HUDEP-2 (cell line): ENCODE data around the gene DAG1.

Experiments
- DNase-seq, 76 experiments: peaks; one replicate each; lab custom pipeline; 2025; ENCODE audit not compliant: unreplicated experiment in 76 of 76; lab: John Stamatoyannopoulos, UW

Gene DAG1

GRCh38 chr3:49539659-49540560 lies 69.8 kb downstream of the DAG1 start:
- DNase-seq = peak in 75 of 76 experiments; percentile 29 to 94 (median 86)

DNA sequence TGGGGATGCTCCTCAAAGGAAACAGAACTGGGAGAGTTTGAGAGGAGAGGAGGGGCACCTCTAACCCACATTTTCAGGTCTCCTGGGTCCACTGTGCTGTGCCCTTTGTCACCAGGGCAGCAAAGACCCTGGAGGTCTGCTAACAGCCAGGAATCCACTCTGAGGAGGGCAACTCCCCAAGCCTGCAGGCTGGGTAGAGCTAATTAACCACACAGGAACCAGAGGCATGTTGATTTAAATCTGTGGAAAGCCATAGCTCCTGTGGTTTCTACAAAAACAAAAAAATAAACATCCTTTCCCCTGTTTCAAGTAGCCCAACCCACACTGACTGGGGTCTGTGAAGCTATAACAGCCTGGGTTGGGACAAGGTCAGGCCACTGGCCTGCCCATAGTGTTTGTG lies 82.0 kb downstream of the DAG1 start:
- DNase-seq = no peak

GRCh38 chr3:49553324-49553691 lies 83.2 kb downstream of the DAG1 start:
- DNase-seq = no peak

GRCh38 chr3:49553692-49554632 lies 83.9 kb downstream of the DAG1 start, which contains the start of gene BSN:
BSN (plus strand) TSS chr3:49554477; CDS start chr3:49554603, 126 bp downstream.
- peak in 74 of 76 experiments; percentile 21 to 90 (median 78) for DNase-seq

DNA sequence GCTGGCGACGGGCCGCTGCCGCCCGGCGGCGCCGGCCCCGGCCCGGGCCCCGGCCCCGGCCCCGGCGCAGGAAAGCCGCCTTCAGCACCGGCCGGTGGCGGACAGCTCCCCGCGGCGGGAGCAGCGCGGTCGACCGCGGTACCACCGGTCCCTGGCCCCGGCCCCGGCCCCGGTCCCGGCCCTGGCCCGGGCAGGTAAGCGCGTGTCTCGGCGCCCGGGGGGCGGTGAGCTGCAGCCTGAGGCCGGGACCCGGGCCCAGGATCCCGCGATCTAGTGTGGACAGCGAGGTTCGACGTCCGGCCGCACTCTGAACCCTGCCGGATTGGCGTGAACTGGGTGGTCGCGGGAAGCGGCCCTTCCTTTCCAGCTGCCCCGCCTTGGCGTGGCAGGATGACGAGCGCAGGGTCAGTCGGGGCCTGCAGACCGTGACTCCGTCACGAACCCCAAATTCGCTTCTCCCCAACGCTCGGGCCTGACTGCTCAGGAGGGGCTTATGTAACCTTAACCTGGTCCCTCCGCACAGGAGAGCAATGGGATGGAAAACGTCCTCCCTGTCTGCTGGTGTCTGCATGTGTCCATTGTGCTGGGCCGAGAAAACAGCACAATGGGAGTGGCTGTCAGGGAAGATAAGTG lies 84.7 kb downstream of the DAG1 start:
- DNase-seq = peak in 32 of 76 experiments; percentile 17 to 61 (median 49)

DNA sequence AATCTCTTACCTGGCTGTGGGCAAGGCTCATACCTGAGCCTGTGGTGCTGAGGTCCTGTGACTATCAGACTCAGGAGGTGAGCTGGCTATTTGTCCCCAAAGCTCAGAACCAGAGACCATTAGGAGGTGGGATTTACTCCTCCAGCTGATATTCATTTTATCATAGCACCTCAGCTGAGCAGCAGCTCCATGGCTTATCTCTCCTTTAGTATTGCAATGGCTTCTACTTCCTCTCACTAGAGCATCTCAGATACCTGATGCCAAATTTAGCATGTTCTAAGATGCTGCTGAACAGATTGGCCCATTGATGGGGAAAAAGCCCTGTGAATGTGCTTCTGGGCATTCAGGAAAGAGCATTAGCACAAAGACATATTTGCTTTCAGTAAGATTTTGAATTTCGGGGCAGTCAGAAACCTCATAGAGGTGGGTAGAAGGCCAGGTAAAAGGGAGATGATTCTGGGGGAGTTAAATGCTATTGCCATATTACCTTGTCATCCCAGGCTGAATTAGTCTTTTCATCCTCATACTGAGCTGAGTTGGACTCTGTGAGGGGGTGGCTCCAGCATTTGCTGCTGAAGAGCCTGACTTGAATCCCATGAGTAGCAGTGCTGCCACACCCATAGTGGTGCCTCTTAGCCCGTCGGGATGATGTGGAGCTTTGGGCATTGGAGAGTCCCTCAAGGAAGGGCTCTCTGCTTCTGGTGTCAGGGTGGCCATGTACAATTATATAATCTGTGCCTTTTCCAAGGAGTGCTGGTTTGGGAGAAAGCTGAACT lies 86.6 kb downstream of the DAG1 start:
- DNase-seq = no peak

GRCh38 chr3:49563040-49563578 lies 93.0 kb downstream of the DAG1 start:
- no peak for DNase-seq

DNA sequence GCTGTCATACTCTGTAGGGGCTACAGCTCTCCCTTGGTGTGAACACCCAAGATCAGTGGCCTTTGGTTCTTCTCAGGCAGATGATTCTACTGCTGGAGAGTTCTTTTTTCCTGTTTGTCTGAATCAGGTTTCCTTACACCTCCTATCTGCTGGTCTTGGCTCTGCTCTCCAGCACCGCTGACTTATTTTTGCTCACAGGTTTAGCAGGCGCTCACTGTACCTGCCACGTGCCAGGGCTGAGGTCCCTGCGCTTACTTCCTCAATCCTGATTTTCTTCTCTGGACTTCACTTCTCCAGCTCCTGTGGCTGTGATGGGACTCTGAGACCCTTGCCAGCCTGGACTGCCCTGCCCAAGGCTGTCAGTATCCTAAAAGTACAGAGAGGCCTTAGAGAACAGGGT lies 93.7 kb downstream of the DAG1 start:
- DNase-seq = no peak

GRCh38 chr3:49566312-49566711 lies 96.2 kb downstream of the DAG1 start:
- DNase-seq = no peak

GRCh38 chr3:49567406-49567805 lies 97.3 kb downstream of the DAG1 start:
- DNase-seq = no peak

- no peak for DNase-seq
These were observed 98.9 kb downstream of the DAG1 start for GRCh38 chr3:49568965-49569364.

- DNase-seq = no peak
These were observed 100.1 kb downstream of the DAG1 start for GRCh38 chr3:49570028-49570654.

DNA sequence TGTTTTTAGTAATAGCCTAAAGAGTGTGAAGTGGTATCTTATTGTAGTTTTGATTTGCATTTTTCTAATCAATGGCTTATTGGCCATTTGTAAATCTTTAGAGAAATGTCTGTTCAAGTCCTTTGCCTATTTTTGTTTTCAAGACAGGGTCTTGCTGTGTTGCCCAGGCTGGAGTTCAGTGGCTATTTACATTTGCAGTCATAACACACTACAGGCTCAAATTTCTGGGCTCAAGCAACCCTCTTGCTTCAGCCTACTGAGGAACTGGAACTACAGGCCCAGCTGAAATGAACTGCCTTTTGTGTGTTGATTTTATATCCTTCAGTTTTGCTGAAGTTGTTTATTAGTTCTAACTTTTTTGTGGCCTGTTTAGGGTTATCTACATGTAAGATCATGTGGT lies 112.1 kb downstream of the DAG1 start:
- no peak for DNase-seq
